ENCODE data around the gene PCMT1. TPM values are rescaled to one million over a fixed set of nuclear protein-coding genes. Genes with fewer than 3 reads are reported as not detected.
A peak's percentile ranks its signal among the peaks of the same experiment; 100 is the strongest.
"Not testable (repeated sequence)": the region's sequence is repeated elsewhere in the genome, so short reads cannot be mapped to it uniquely, and the experiment has no call there.

PCMT1 gene
- total and polyA plus RNA-seq, 2 of the 4 experiments (the other 2 are of a cell fraction): 101 to 109 TPM

GRCh38 chr6:149848343-149848742 is 98.8 kb downstream of the PCMT1 start:
- POLR2A ChIA-PET (ENCODE audit: unreplicated experiment); H3K14ac ChIP-seq (replicated peaks; ENCODE audit: low read depth, low read length); H4K5ac ChIP-seq (ENCODE audit: low read depth, low read length); dilution Hi-C loops (cut with HindIII; ENCODE audit: low sequenced_read_pairs, unreplicated experiment); H4K91ac ChIP-seq (ENCODE audit: insufficient read depth, low read depth, low read length); H2BK120ac ChIP-seq (ENCODE audit: low read depth, low read length); intact Hi-C loops (cut with micrococcal nuclease); H3K36me3 ChIP-seq (ENCODE audit: control insufficient read depth, insufficient read depth, low read length); H3K56ac ChIP-seq (ENCODE audit: extremely low read depth, insufficient read depth, low read length); H2AFZ ChIP-seq (replicated peaks; ENCODE audit: low read length, poor library complexity); H3K4me3 ChIP-seq (ENCODE audit: insufficient read depth, low read depth, low read length); H3K23ac ChIP-seq (ENCODE audit: low read depth, low read length); H4K8ac ChIP-seq (ENCODE audit: low read depth in 2 of 2, low read length in 2 of 2); H3K4me2 ChIP-seq (ENCODE audit: low read depth, low read length); H3K27me3 ChIP-seq (ENCODE audit: control insufficient read depth, insufficient read depth, low read length); H3K18ac ChIP-seq (ENCODE audit: low read depth, low read length); ATAC-seq (ENCODE audit: low read depth); BruUV-seq (replicated peaks); DNase-seq; H3K9me3 ChIP-seq (ENCODE audit: control insufficient read depth, insufficient read depth, low read length); H3K9ac ChIP-seq (ENCODE audit: low read depth, low read length); H2AK9ac ChIP-seq (replicated peaks; ENCODE audit: low read depth, low read length, poor library complexity): not testable (repeated sequence)
- WGBS, 2 experiments (ENCODE audit: extremely low coverage in 2 of 2, insufficient read length in 1 of 2): no CpG with 5 or more reads among the region's 4 CpGs
- Histone ChIP-seq H2BK15ac (ENCODE audit: low read depth, low read length) (peak overlapping the region; percentile 84; the same call in 1 of the 3 replicates), H3K4ac (ENCODE audit: low read depth, low read length) (peak overlapping the region; percentile 82), H2BK20ac (ENCODE audit: low read depth, low read length) (peak overlapping the region; percentile 70; the same call in 1 of the 2 replicates), H2BK5ac (ENCODE audit: low read depth, low read length, poor library complexity, severe bottlenecking) (peak overlapping the region; percentile 91), H3K4me1 (ENCODE audit: control insufficient read depth, insufficient read depth, low read length) (peaks cover 33% of the 10 kb centered on the region), H2AK5ac (ENCODE audit: low read depth, low read length) (peak overlapping the region; percentile 8; the same call in 1 of the 2 replicates), H3K9me1 (ENCODE audit: insufficient read depth, low read length) (peaks cover 42% of the 10 kb centered on the region), H4K20me1 (ENCODE audit: insufficient read depth, low read length) (peaks cover 11% of the 10 kb centered on the region), H3K79me1 (ENCODE audit: low read depth in 1 of 2, low read length in 2 of 2) (peaks cover 30 to 79% of the 10 kb centered on the region in 2 experiments), H3K27ac (ENCODE audit: insufficient read depth, low read length) (peak overlapping the region; percentile 87; the same call in 1 of the 2 replicates)
- in situ Hi-C loops (cut with MboI; ENCODE audit: low sequenced_read_pairs): loop anchor here (25.0 kb wide), 1 partner anchor 1214 kb away; no protein-coding TSS in a partner anchor
- CTCF ChIA-PET: interaction anchor here (1.2 to 1.4 kb wide), 2 partner anchors 12 to 16 kb away, joined by 3 read pairs; partner anchors contain the start of gene LRP11
